T47D (cell line): Measurements from ENCODE around the gene BAHCC1.

Experiments used
- DNase-seq, 2 experiments: peaks; one replicate each; pipeline versions ENCODE4 v3.0.0 to v3.0.0-alpha.2; 2011 to 2012; ENCODE audit warnings: low read depth in 1 of 2, low spot score in 1 of 2
- JUND ChIP-seq: IDR thresholded peaks from 2 replicates; pipeline ENCODE4 v1.6.1; 2012; ENCODE audit warnings: low read depth
- in situ Hi-C: cut with HindIII; loops from 2 replicates; pipeline ENCODE4 v1.10.0; 2016; ENCODE audit warnings: low sequenced_read_pairs, low pct_unique_long_range_greater_than_20kb

Gene BAHCC1

GRCh38 chr17:81502471-81503017, 107.3 kb downstream of the BAHCC1 start:
- no peak for DNase-seq
- TF ChIP-seq JUND: no peak
- in situ Hi-C loops: no loop called here

DNA sequence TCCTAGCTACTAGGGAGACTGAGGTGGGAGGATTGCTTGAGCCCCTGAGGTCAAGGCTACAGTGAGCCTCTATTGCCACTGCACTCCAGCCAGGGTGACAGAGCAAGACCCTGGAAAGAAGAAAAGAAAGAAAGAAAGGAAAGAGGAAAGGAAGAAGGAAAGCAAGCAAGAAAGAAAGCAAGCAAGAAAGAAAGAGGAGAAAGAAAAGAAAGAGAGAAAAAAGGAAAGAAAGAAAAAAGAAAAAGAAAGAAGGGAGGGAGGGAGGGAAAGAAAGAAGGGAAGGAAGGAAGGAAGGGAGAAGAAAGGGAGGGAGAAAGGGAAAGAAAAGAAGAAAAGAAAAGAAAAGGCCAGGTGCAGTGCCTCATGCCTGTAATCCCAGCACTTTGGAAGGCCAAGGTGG, 108.4 kb downstream of the BAHCC1 start:
- TF ChIP-seq JUND: no peak
- no peak for DNase-seq
- in situ Hi-C loops: no loop called here

- in situ Hi-C loops: no loop called here
- peak in 1 of 2 experiments; percentile 64 for DNase-seq
- TF ChIP-seq JUND: no peak; the same call in 1 of the 2 replicates
Observed at GRCh38 chr17:81508639-81509206, 113.5 kb downstream of the BAHCC1 start.

- TF ChIP-seq JUND: no peak
- DNase-seq: peak in 1 of 2 experiments; percentile 60
- in situ Hi-C loops: no loop called here
Observed at GRCh38 chr17:81509207-81509971, 114.1 kb downstream of the BAHCC1 start.

- in situ Hi-C loops: no loop called here
- no peak for TF ChIP-seq JUND
- DNase-seq: no peak
Observed at GRCh38 chr17:81509972-81510784, 114.9 kb downstream of the BAHCC1 start.

DNA sequence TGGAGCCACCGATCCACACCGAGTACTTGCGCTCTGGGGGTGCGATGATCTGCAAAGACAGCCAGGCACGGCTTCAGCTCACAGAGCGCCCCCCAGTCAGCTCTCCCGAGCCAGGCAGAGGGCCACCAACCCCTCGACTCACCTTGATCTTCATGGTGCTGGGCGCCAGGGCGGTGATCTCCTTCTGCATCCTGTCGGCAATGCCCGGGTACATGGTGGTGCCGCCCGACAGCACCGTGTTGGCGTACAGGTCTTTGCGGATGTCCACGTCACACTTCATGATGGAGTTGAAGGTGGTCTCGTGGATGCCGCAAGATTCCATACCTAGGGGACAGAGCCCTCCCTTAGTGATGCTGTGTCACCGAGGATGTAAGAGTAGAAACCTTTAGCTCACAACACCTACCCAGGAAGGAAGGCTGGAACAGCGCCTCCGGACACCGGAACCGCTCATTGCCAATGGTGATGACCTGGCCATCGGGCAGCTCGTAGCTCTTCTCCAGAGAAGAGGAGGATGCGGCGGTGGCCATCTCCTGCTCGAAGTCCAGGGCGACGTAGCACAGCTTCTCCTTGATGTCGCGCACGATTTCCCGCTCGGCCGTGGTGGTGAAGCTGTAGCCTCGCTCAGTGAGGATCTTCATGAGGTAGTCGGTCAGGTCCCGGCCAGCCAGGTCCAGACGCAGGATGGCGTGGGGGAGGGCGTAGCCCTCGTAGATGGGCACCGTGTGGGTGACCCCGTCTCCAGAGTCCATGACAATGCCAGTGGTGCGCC, 115.7 kb downstream of the BAHCC1 start:
- DNase-seq: peak in 1 of 2 experiments; percentile 44
- in situ Hi-C loops: no loop called here
- TF ChIP-seq JUND: no peak

- no peak for TF ChIP-seq JUND
- DNase-seq: no peak
- in situ Hi-C loops: no loop called here
Observed at GRCh38 chr17:81511554-81511803, 116.2 kb downstream of the BAHCC1 start.

DNA sequence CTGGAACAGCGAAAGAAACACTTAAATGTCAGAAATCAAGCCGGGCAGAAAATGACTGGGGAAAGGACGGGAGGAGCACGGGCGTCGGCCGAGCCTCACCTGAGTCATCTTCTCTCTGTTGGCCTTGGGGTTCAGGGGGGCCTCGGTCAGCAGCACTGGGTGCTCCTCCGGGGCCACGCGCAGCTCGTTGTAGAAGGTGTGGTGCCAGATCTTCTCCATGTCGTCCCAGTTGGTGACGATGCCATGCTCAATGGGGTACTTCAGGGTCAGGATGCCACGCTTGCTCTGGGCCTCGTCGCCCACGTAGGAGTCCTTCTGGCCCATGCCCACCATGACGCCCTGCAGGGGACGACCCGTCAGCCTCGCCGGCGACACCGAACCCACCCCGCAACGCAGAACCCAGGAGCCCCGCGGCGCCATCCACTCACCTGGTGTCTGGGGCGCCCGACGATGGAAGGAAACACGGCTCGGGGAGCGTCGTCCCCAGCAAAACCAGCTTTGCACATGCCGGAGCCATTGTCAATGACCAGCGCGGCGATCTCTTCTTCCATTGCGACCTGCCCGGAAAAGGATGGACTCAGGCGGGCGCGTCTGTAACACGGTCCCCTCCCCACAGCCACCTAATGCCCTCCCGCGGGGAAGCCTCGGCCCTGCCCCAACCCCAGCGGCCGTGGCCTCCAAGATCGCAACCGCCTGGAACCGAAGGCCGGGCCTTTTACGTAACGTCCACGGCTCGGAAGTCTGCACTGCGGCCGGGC, 116.7 kb downstream of the BAHCC1 start:
- no peak for TF ChIP-seq JUND
- in situ Hi-C loops: no loop called here
- no peak for DNase-seq

DNA sequence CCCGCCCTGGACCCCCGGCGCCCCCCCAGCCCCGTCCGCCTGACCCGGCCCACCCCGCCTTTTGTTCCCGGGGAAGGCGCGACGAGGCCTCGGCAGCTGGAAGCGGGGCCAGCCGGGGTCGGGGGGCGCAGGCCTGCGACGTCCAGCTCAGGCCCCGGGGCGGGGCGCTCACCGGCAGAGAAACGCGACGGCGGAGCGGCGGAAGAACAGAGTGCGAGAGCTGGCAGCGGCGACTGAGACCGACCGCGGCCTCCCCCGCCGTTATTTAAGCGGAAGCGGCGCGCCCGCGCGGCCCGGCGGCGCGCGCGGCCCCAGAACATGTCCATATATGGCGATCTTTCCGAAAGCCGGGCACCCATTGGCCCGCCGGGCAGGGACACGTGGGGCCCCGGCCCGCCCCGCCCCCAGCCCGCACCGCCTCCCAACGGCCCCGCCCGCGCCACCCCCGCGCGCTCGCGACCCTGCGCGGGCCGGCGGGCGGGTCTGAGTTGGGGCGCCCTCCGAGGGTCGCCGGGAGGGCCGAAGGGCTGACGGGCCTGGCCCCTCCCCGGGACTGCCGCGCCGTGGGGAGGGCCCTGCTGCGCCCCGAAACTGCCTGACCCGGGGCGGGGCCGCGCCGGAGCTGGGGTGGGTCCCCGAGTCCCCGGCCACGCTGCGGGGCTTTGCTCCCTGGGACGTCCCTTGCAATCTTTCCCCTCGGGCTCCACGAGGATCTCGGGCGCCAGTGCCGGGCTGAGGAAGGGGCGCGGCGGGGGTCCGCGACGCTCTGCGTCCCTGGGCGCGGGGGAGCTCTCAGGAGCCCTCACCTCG, 117.5 kb downstream of the BAHCC1 start, which contains the start of gene ACTG1:
TSS of gene ACTG1 (minus strand) at position 238 of the 810 bp plus-strand sequence. CDS start 445 bp downstream, outside the sequence.
- DNase-seq: peak; percentile 96 to 97
- no peak for TF ChIP-seq JUND
- in situ Hi-C loops: no loop called here

DNA sequence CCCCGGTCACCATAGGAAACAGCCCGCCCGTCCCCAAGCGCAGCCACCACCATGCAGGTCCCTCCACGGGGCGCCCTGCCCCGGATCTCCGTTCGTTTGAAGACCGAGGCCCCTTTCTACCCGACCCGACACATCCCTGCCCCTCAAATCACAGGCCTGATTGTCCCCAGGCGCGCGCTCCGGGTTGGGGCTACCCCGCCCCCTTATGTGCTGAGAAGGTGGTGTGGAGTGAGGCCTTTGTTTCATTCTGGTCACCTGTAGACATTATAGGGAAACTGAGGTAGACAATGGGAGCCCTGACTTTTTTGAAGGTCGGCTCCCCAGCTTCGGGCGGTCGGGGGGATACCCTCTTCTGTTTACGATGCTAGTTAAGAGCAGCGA, 118.1 kb downstream of the BAHCC1 start:
- no peak for TF ChIP-seq JUND
- in situ Hi-C loops: no loop called here
- DNase-seq: peak; percentile 65 to 82

DNA sequence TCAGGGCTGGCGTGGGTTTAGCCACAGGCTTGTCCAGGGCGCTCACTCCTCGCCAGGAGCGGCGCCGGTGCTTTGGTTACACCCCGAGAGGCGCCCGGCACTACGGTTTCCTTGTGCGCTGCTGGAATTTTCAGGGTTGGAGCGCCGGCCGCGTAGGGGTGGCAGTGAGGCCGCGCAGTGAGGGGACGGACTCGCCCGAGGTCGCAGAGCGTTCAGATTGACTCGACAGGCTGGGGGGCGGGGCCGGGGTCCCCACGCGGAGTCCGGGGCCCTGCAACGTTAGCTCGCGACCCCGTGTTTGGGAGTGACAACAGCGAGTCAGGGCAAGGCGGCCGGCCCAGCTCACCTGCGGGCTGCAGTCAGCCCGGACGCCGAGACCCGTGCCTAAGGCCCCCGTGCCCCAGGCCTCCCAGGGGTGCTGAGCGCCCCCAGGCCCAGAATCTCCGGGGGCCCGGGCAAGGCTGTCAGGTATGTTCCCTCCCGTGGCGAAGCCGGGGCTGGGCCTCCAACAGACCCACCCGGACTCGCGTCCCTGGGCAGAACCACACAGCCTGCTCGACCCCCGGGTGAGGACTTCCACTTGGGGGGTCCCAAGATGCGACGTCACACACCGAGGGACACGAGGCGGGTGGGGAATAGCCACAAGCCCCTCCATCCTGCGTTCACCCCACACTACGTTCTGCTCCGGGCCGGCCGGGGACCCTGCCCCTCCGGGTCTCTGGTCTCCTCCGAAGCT, 118.7 kb downstream of the BAHCC1 start:
- TF ChIP-seq JUND: no peak
- in situ Hi-C loops: no loop called here
- DNase-seq: peak; percentile 73 to 82
